ENCODE results near the gene RAB31. TPM values are rescaled to one million over a fixed set of nuclear protein-coding genes. Genes with fewer than 3 reads are reported as not detected.

The RAB31 gene
- polyA plus RNA-seq, 1 of the 3 experiments (the other 2 are of a cell fraction): 23.0 TPM

- Histone ChIP-seq H3K27ac (ENCODE audit: low read depth in 2 of 2, low read length in 1 of 2) (no peak overlapping the region), H3K4me2 (no peak overlapping the region), H3K4me1 (ENCODE audit: control insufficient read depth in 1 of 2, insufficient read depth in 2 of 2, low read depth in 1 of 2, low read length in 1 of 2) (peaks cover 4 to 8% of the 10 kb centered on the region in 2 experiments; a peak in 3 of 4 replicates), H3K79me2 (ENCODE audit: insufficient read depth) (peaks cover 21% of the 10 kb centered on the region), H3K9ac (no peak overlapping the region), H3K9me2 (no peaks in the 10 kb centered on the region), H3K27me3 (ENCODE audit: insufficient read depth) (no peaks in the 10 kb centered on the region), H3K4me3 (ENCODE audit: low read depth in 2 of 2, low read length in 1 of 2) (no peak overlapping the region), H3K36me3 (replicated peaks in 1 of 2; ENCODE audit: control insufficient read depth in 1 of 2, insufficient read depth in 2 of 2, low read length in 1 of 2) (no peaks in the 10 kb centered on the region), H3F3A (replicated peaks; ENCODE audit: insufficient read depth) (peaks cover 8% of the 10 kb centered on the region), H2AFZ (ENCODE audit: low read depth) (no peak overlapping the region), H4K20me1 (ENCODE audit: insufficient read depth) (peaks cover 16% of the 10 kb centered on the region), H3K9me3 (no peaks in the 10 kb centered on the region)
- ChIA-PET CTCF (interaction anchor here (1.2 kb wide), 1 partner anchor 299 kb away, joined by 3 read pairs; no protein-coding TSS in a partner anchor), POLR2A (no interaction called here)
- TF ChIP-seq CTCF (IDR thresholded peaks at IDR 0.05) (no peak), PBX3 (IDR thresholded peaks at IDR 0.05) (no peak), SIN3A (IDR thresholded peaks at IDR 0.05; ENCODE audit: borderline replicate concordance, low read depth, low read length) (no peak), NFIC (IDR thresholded peaks at IDR 0.05; ENCODE audit: borderline replicate concordance) (no peak), YY1 (IDR thresholded peaks at IDR 0.05; ENCODE audit: low read depth) (no peak)
- DNase-seq: no peak
- 87% methylated on average over 5 of the region's 5 CpGs for WGBS (ENCODE audit: low lambda C conversion rate)
Observed at GRCh38 chr18:9911226-9911625, 203.1 kb downstream of the RAB31 start.

Small RNA genes within 50 kb of the gene (small RNA-seq; reads per million reads assigned to genes)
- 0 reads per million in 7 experiments for gene RN7SL862P
- gene RNA5SP449: 0 reads per million in 7 experiments

Other genes starting within 250 kb of the RAB31 start
- gene RALBP1, start 232.8 kb upstream of the RAB31 start, polyA plus RNA-seq (2012; rRNA removed): 43.8 and 43.9 TPM in 2 replicates
- 53.4 and 84.4 TPM in 2 replicates for gene PPP4R1, start 93.7 kb upstream of the RAB31 start, polyA plus RNA-seq (2012; rRNA removed)
- 0.06 and 0.07 TPM in 2 replicates for gene TXNDC2, start 177.7 kb downstream of the RAB31 start, polyA plus RNA-seq (2012; rRNA removed)
- 109 and 129 TPM in 2 replicates for gene VAPA, start 205.7 kb downstream of the RAB31 start, polyA plus RNA-seq (2012; rRNA removed)

Measured in SK-N-SH (cell line).